Neuronal stem cell (in vitro differentiated cells): ENCODE data around the gene C10orf53.

Source experiments
- DNase-seq: peaks from one replicate; pipeline ENCODE4 v3.0.0-alpha.2; 2013; ENCODE audit warnings: low spot score
- H2AFZ ChIP-seq: one replicate; pipeline ENCODE4 v1.6.1; 2013; ENCODE audit warnings: mild to moderate bottlenecking, low read length, inconsistent platforms
- H2AK5ac ChIP-seq: 2 replicates; pipeline ENCODE4 v1.6.1; 2013; ENCODE audit warnings: low read depth, mild to moderate bottlenecking, inconsistent platforms, low read length, moderate library complexity, mixed read lengths
- H2BK120ac ChIP-seq: 2 replicates; pipeline ENCODE4 v1.6.1; 2013; ENCODE audit warnings: low read depth, mild to moderate bottlenecking, inconsistent platforms, low read length, moderate library complexity, mixed read lengths
- H2BK12ac ChIP-seq: one replicate; pipeline ENCODE4 v1.6.1; 2013; ENCODE audit warnings: low read length, inconsistent platforms
- H2BK15ac ChIP-seq: 2 replicates; pipeline ENCODE4 v1.6.1; 2013; ENCODE audit warnings: mild to moderate bottlenecking, low read length, inconsistent platforms, mixed read lengths
- H2BK5ac ChIP-seq: one replicate; pipeline ENCODE4 v1.6.1; 2013; ENCODE audit warnings: inconsistent platforms, mild to moderate bottlenecking, low read length, moderate library complexity
- H3K14ac ChIP-seq: one replicate; pipeline ENCODE4 v1.6.1; 2013; ENCODE audit warnings: low read length, inconsistent platforms
- H3K18ac ChIP-seq: 2 replicates; pipeline ENCODE4 v1.6.1; 2013; ENCODE audit warnings: low read length, inconsistent platforms
- H3K23ac ChIP-seq: 2 replicates; pipeline ENCODE4 v1.6.1; 2013; ENCODE audit warnings: low read depth, mild to moderate bottlenecking, mixed read lengths, low read length, inconsistent platforms; ENCODE audit not compliant: poor library complexity
- H3K27ac ChIP-seq: replicated peaks from 3 replicates; pipeline ENCODE4 v1.5.1; 2013; ENCODE audit warnings: low read length, inconsistent platforms
- H3K27me3 ChIP-seq, 3 experiments: 2 replicates each; pipeline ENCODE4 v1.6.1; 2013; ENCODE audit warnings: low read length in 3 of 3, mild to moderate bottlenecking in 2 of 3, inconsistent platforms in 1 of 3, low read depth in 1 of 3, mixed read lengths in 1 of 3, moderate library complexity in 1 of 3; ENCODE audit not compliant: control insufficient read depth in 3 of 3, insufficient read depth in 3 of 3
- H3K36me3 ChIP-seq, 2 donors: replicated peaks in 1 of 2; 2 replicates each; pipeline ENCODE4 v1.6.1; 2013; ENCODE audit warnings: low read length in 2 of 2; ENCODE audit not compliant: control insufficient read depth in 2 of 2, insufficient read depth in 2 of 2
- H3K4ac ChIP-seq: 2 replicates; pipeline ENCODE4 v1.6.1; 2013; ENCODE audit warnings: inconsistent platforms, mild to moderate bottlenecking, low read length, moderate library complexity
- H3K4me1 ChIP-seq, 2 donors: 1 replicate in 1 of 2; 2 replicates in 1 of 2; pipeline ENCODE4 v1.6.1; 2013; ENCODE audit warnings: low read length in 2 of 2, low read depth in 1 of 2; ENCODE audit not compliant: control insufficient read depth in 2 of 2, insufficient read depth in 1 of 2
- H3K4me2 ChIP-seq: one replicate; pipeline ENCODE4 v1.6.1; 2013; ENCODE audit warnings: mild to moderate bottlenecking, low read length, inconsistent platforms; ENCODE audit not compliant: insufficient read depth, poor library complexity, severe bottlenecking
- H3K4me3 ChIP-seq, 2 donors: 2 replicates each; pipeline ENCODE4 v1.5.1; 2013; ENCODE audit warnings: low read length in 2 of 2, mild to moderate bottlenecking in 2 of 2, inconsistent platforms in 1 of 2, moderate library complexity in 1 of 2
- H3K79me1 ChIP-seq: one replicate; pipeline ENCODE4 v1.6.1; 2013; ENCODE audit warnings: low read depth, mild to moderate bottlenecking, inconsistent platforms, low read length, moderate library complexity
- H3K9ac ChIP-seq: one replicate; pipeline ENCODE4 v1.6.1; 2013; ENCODE audit warnings: mild to moderate bottlenecking, low read depth, low read length, inconsistent platforms; ENCODE audit not compliant: poor library complexity
- H3K9me3 ChIP-seq, 2 donors: replicated peaks in 1 of 2; 2 replicates each; pipeline versions ENCODE3 to v1.6.1; 2013; ENCODE audit warnings: low read length in 2 of 2, mild to moderate bottlenecking in 2 of 2, inconsistent platforms in 1 of 2, low read depth in 1 of 2, mixed read lengths in 1 of 2, moderate library complexity in 1 of 2; ENCODE audit not compliant: control insufficient read depth in 2 of 2, insufficient read depth in 1 of 2
- H4K8ac ChIP-seq: one replicate; pipeline ENCODE4 v1.6.1; 2013; ENCODE audit warnings: low read depth, mild to moderate bottlenecking, inconsistent platforms, low read length, moderate library complexity
- H4K91ac ChIP-seq: one replicate; pipeline ENCODE4 v1.6.1; 2013; ENCODE audit warnings: low read length, low read depth, mild to moderate bottlenecking, inconsistent platforms; ENCODE audit not compliant: poor library complexity
- WGBS, 2 donors: extraction: QIAGEN DNeasy Blood & Tissue Kit; methylation state at CpG; one replicate each; pipeline ENCODE4 v1.1.7; 2013; ENCODE audit warnings: missing lambda C conversion rate in 2 of 2, mixed read lengths in 1 of 2; ENCODE audit not compliant: insufficient read length in 2 of 2, insufficient replicate concordance in 1 of 2; ENCODE audit errors: extremely low coverage in 2 of 2; 5-methylcytosine and 5-hydroxymethylcytosine counted together

C10orf53 gene

DNA sequence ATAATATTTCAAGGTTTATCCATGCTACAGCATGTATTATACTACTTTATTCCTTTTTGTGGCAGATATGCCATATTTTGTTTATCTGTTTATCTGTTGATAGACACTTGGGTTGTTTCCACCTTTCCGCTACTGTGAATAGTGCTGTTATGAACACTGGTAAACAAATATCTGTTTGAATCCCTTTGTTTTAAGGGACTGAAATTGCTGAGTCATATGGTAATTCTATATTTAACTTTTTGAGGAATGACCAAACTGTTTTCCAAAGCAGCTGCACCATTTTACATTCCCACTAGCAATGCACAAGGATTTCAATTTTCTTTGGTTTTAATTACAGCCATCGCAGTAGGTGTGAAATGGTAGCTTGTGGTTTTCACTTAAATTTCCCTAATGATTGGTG, 3.4 kb downstream of the C10orf53 start:
- peaks cover 0 to 2% of the 10 kb centered on the region in 2 donors for H3K4me1 ChIP-seq
- no peak overlapping the region for H3K27ac ChIP-seq
- peaks cover 6 to 9% of the 10 kb centered on the region in 2 donors for H3K9me3 ChIP-seq
- no peak overlapping the region for H3K18ac ChIP-seq
- no peak overlapping the region for H3K14ac ChIP-seq
- no peaks in the 10 kb centered on the region for H3K36me3 ChIP-seq
- no peak overlapping the region for H4K8ac ChIP-seq
- no peak overlapping the region for H2BK120ac ChIP-seq
- no peak overlapping the region for H4K91ac ChIP-seq
- H3K4ac ChIP-seq, result no peak overlapping the region
- no peak overlapping the region for H3K9ac ChIP-seq
- H2BK15ac ChIP-seq, result no peak overlapping the region
- H3K23ac ChIP-seq, result no peak overlapping the region
- no peak overlapping the region for H2BK12ac ChIP-seq
- no peak overlapping the region for H2AK5ac ChIP-seq
- no peaks in the 10 kb centered on the region for H3K79me1 ChIP-seq
- no CpG with 5 or more reads among the region's 2 CpGs for WGBS, 2 donors
- no peak overlapping the region for H3K4me3 ChIP-seq
- H3K27me3 ChIP-seq, result peaks cover 0 to 21% (median 8%) of the 10 kb centered on the region in 3 experiments
- H3K4me2 ChIP-seq, result no peak overlapping the region
- H2BK5ac ChIP-seq, result no peak overlapping the region
- no peak overlapping the region for H2AFZ ChIP-seq
- no peak for DNase-seq

DNA sequence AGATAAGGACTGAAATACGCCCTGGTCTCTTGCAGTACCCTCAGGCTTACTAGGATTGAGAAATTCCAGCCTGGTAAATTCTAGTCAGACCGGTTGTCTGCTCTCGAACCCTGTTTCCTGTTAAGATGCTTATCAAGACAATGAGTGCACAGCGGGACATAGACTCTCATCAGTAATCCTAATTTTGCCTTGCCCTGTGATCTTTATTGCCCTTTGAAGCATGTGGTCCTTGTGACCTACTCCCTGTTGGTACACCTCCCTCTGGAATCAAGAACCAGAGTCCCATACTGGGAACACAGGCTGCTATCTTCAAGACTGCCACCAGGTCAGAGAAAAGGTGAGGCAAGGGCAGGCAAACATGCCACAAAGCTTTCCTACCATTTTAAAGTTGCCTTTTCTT, 7.2 kb downstream of the C10orf53 start:
- Histone ChIP-seq H4K91ac (no peak overlapping the region), H2AK5ac (no peak overlapping the region), H3K4ac (no peak overlapping the region), H3K4me3 (no peak overlapping the region), H3K27ac (no peak overlapping the region), H3K9me3 (peaks cover 6 to 8% of the 10 kb centered on the region in 2 donors), H2BK15ac (no peak overlapping the region), H2BK120ac (no peak overlapping the region), H2AFZ (no peak overlapping the region), H4K8ac (no peak overlapping the region), H2BK12ac (no peak overlapping the region), H3K4me1 (peaks cover 0 to 7% of the 10 kb centered on the region in 2 donors), H3K4me2 (no peak overlapping the region), H3K14ac (no peak overlapping the region), H3K9ac (no peak overlapping the region), H3K23ac (no peak overlapping the region), H3K27me3 (peaks cover 0 to 47% (median 32%) of the 10 kb centered on the region in 3 experiments), H3K36me3 (no peaks in the 10 kb centered on the region), H2BK5ac (no peak overlapping the region), H3K18ac (no peak overlapping the region), H3K79me1 (peaks cover 1% of the 10 kb centered on the region)
- no peak for DNase-seq
- WGBS, 2 donors, result no CpG with 5 or more reads among the region's 4 CpGs

DNA sequence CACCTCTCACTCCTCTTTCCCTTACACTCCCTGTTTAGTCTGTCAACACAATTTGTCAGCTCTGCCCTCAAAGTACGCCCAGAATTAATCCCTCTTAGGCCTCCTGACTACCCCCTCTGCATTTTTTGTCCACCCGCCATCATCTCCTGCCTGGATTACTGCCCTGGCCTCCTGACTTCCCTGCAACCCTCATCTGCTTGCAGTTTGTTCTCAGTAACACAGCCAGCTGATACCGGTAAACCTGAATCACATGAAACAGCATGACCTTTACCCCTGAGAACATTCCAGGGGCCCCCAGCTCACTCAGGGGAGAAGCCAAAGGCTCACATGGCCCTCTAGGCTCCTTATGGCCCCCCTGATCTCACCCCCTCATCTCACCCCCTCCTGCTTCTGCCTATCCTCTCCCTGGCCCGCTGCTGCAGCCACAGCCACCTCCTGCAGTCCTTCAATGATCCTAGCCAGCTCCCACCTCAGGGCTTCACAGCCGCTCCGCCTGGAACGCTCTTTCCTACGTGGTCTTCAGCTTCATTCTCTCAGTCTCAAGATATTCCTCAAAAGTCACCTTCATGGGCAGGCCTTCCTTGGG, 8.9 kb downstream of the C10orf53 start:
- no peak for DNase-seq
- Histone ChIP-seq H3K18ac (no peak overlapping the region), H3K27me3 (peaks cover 0 to 59% (median 33%) of the 10 kb centered on the region in 3 experiments), H3K4ac (no peak overlapping the region), H4K91ac (no peak overlapping the region), H3K27ac (no peak overlapping the region), H3K4me2 (no peak overlapping the region), H4K8ac (no peak overlapping the region), H3K9ac (no peak overlapping the region), H3K79me1 (peaks cover 1% of the 10 kb centered on the region), H2BK5ac (no peak overlapping the region), H2BK12ac (no peak overlapping the region), H3K9me3 (peaks cover 6 to 8% of the 10 kb centered on the region in 2 donors), H3K14ac (no peak overlapping the region), H3K4me3 (no peak overlapping the region), H2AK5ac (no peak overlapping the region), H3K4me1 (peaks cover 0 to 7% of the 10 kb centered on the region in 2 donors), H3K23ac (no peak overlapping the region), H3K36me3 (no peaks in the 10 kb centered on the region), H2BK120ac (no peak overlapping the region), H2AFZ (no peak overlapping the region), H2BK15ac (no peak overlapping the region)
- no CpG with 5 or more reads among the region's 8 CpGs for WGBS, 2 donors

DNA sequence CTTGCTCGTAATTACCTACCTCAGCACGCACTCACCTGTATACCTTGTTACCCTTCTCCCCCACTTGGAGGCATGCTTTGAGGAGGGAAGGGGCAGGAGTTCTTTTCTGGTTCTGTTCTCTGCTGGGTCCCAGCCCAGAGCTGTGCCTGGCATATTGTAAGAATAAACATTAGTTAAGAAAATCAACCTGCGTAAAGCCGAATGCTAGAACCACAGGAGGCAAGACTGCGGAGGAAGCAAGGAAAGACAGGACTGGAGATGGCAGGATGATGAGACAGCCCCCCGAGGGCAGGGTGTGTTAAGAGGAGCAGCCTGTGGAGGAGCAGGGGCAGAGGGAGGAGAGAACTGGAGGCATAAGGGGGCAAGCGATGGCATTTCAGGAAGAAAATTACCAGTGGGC, 9.5 kb downstream of the C10orf53 start:
- Histone ChIP-seq H3K4ac (no peak overlapping the region), H2AK5ac (no peak overlapping the region), H3K23ac (no peak overlapping the region), H3K4me3 (no peak overlapping the region), H2BK12ac (no peak overlapping the region), H3K27me3 (peaks cover 0 to 59% (median 33%) of the 10 kb centered on the region in 3 experiments), H3K4me2 (no peak overlapping the region), H2BK5ac (no peak overlapping the region), H3K36me3 (no peaks in the 10 kb centered on the region), H3K79me1 (peaks cover 1% of the 10 kb centered on the region), H2BK15ac (no peak overlapping the region), H3K27ac (no peak overlapping the region), H3K18ac (no peak overlapping the region), H2BK120ac (no peak overlapping the region), H3K9ac (no peak overlapping the region), H4K91ac (no peak overlapping the region), H4K8ac (no peak overlapping the region), H2AFZ (no peak overlapping the region), H3K9me3 (peaks cover 6 to 10% of the 10 kb centered on the region in 2 donors), H3K14ac (no peak overlapping the region), H3K4me1 (peaks cover 0 to 7% of the 10 kb centered on the region in 2 donors)
- WGBS, 2 donors, result no CpG with 5 or more reads among the region's 7 CpGs
- DNase-seq, result no peak
